Neural cell (in vitro differentiated cells): ENCODE data around the gene ADAMTS18.

Experiments used
- EP300 ChIP-seq: fragments of 450-650 bp; conservative IDR thresholded peaks from 2 replicates; pipeline ENCODE4 v1.6.1; 2014; ENCODE audit warnings: antibody characterized with exemption, mild to moderate bottlenecking, moderate library complexity; ENCODE audit not compliant: poor library complexity, severe bottlenecking
- EZH2 ChIP-seq: fragments of 200-600, 300-800 bp; shearing (Covaris generic), sonication (generic); IDR thresholded peaks from 2 replicates; pipeline ENCODE4 v1.6.1; 2014; ENCODE audit warnings: antibody characterized with exemption, low read length, borderline replicate concordance, mild to moderate bottlenecking; ENCODE audit not compliant: insufficient read depth, poor library complexity, severe bottlenecking
- POLR2AphosphoS5 ChIP-seq: IDR thresholded peaks from 2 replicates; pipeline ENCODE4 v1.6.1; 2012
- REST ChIP-seq: IDR thresholded peaks from 2 replicates; pipeline ENCODE4 v1.6.1; 2012; ENCODE audit warnings: borderline replicate concordance
- TAF1 ChIP-seq: IDR thresholded peaks from 2 replicates; pipeline ENCODE4 v1.6.1; 2012; ENCODE audit warnings: low read depth
- TF ChIP-seq, protein P1 (sequence below): fragments of 450-650 bp; IDR thresholded peaks from 2 replicates; pipeline ENCODE4 v1.5.1; 2014; ENCODE audit warnings: antibody characterized with exemption, mild to moderate bottlenecking, moderate library complexity; ENCODE audit not compliant: poor library complexity, severe bottlenecking

GRCh38 chr16:77469634-77470033, 34.8 kb upstream of the ADAMTS18 start:
- TF ChIP-seq, protein P1, sequence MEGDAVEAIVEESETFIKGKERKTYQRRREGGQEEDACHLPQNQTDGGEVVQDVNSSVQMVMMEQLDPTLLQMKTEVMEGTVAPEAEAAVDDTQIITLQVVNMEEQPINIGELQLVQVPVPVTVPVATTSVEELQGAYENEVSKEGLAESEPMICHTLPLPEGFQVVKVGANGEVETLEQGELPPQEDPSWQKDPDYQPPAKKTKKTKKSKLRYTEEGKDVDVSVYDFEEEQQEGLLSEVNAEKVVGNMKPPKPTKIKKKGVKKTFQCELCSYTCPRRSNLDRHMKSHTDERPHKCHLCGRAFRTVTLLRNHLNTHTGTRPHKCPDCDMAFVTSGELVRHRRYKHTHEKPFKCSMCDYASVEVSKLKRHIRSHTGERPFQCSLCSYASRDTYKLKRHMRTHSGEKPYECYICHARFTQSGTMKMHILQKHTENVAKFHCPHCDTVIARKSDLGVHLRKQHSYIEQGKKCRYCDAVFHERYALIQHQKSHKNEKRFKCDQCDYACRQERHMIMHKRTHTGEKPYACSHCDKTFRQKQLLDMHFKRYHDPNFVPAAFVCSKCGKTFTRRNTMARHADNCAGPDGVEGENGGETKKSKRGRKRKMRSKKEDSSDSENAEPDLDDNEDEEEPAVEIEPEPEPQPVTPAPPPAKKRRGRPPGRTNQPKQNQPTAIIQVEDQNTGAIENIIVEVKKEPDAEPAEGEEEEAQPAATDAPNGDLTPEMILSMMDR: no peak
- no peak for TF ChIP-seq EP300
- TF ChIP-seq POLR2AphosphoS5: no peak
- no peak for TF ChIP-seq REST
- no peak for TF ChIP-seq EZH2
- no peak for TF ChIP-seq TAF1
